A673 (cell line): Measurements from ENCODE around the gene UFC1. TPM values are rescaled to one million over a fixed set of nuclear protein-coding genes. Genes with fewer than 3 reads are reported as not detected.

Experiments used
- BruUV-seq: library from RNA; stranded (reverse); fragments of 400-500 nt; replicated peaks from 2 replicates; lab custom pipeline; 2021; lab: Mats Ljungman, UMichigan
- CTCF ChIA-PET: fragments of 300-600 bp; sonication (Branson Sonifier 250); formaldehyde crosslinking; loops from one replicate; lab custom pipeline; 2022; ENCODE audit warnings: antibody characterized with exemption; lab: Charles Lee
- POLR2A ChIA-PET: fragments of 300-600 bp; sonication (Branson Sonifier 250); formaldehyde crosslinking; loops from one replicate; lab custom pipeline; 2022; ENCODE audit warnings: antibody characterized with exemption; ENCODE audit not compliant: low non-redundant PET; lab: Charles Lee
- DNase-seq: peaks from one replicate; pipeline ENCODE4 v3.0.0-alpha.2; 2015; ENCODE audit warnings: low spot score
- H3K27ac ChIP-seq: fragments of 200-600 bp; sonication (generic); 2 replicates; pipeline ENCODE4 v1.5.1; 2016; ENCODE audit warnings: mixed run types, low read depth, mild to moderate bottlenecking, mixed read lengths, antibody characterized with exemption, low read length; ENCODE audit not compliant: poor library complexity, severe bottlenecking
- H3K27me3 ChIP-seq: fragments of 200-600 bp; sonication (generic); replicated peaks from 2 replicates; pipeline ENCODE4 v1.6.1; 2017; ENCODE audit warnings: mixed run types, low read depth, mild to moderate bottlenecking, mixed read lengths, antibody characterized with exemption, low read length; ENCODE audit not compliant: insufficient read depth, poor library complexity
- H3K36me3 ChIP-seq: fragments of 200-600 bp; sonication (generic); 2 replicates; pipeline ENCODE4 v1.6.1; 2016; ENCODE audit warnings: mixed run types, mild to moderate bottlenecking, mixed read lengths, antibody characterized with exemption, low read length; ENCODE audit not compliant: insufficient read depth, poor library complexity, severe bottlenecking
- H3K4me1 ChIP-seq: fragments of 200-600 bp; sonication (generic); 2 replicates; pipeline ENCODE4 v1.6.1; 2017; ENCODE audit warnings: mixed run types, mild to moderate bottlenecking, mixed read lengths, antibody characterized with exemption, low read length; ENCODE audit not compliant: insufficient read depth, poor library complexity, severe bottlenecking
- H3K4me3 ChIP-seq: fragments of 200-600 bp; sonication (generic); 2 replicates; pipeline ENCODE4 v1.5.1; 2016; ENCODE audit warnings: low read depth, mixed run types, mild to moderate bottlenecking, mixed read lengths, low read length; ENCODE audit not compliant: poor library complexity, severe bottlenecking
- H3K9me3 ChIP-seq: fragments of 200-600 bp; sonication (generic); 2 replicates; pipeline ENCODE4 v1.6.1; 2016; ENCODE audit warnings: mixed run types, low read depth, mild to moderate bottlenecking, mixed read lengths, antibody characterized with exemption, low read length; ENCODE audit not compliant: poor library complexity, severe bottlenecking
- CTCF ChIP-seq: fragments of 300-800, 200-600 bp; sonication (generic); conservative IDR thresholded peaks from 2 replicates; pipeline ENCODE4 v1.5.1; 2017; ENCODE audit warnings: low read depth, mild to moderate bottlenecking, antibody characterized with exemption, low read length, moderate library complexity, mixed read lengths
- EZH2 ChIP-seq: fragments of 200-600 bp; sonication (generic); IDR thresholded peaks from 2 replicates; pipeline ENCODE4 v1.6.1; 2017; ENCODE audit warnings: borderline replicate concordance, low read depth, mild to moderate bottlenecking, mixed read lengths, antibody characterized with exemption, low read length; ENCODE audit not compliant: poor library complexity, severe bottlenecking
- intact Hi-C: fragments of 100-400 bp; cut with micrococcal nuclease; formaldehyde crosslinking; loops from one replicate; pipeline ENCODE4 v1.10.0; 2022; ENCODE audit not compliant: unreplicated experiment
- total RNA-seq: library from RNA; stranded (reverse); gene quantifications from 2 replicates; pipeline ENCODE4 v1.2.3, GENCODE V29; 2021

The UFC1 gene
- total RNA-seq, 1 experiment from 2014 or later = 82.7 TPM

GRCh38 chr1:161163793-161164192 is 10.0 kb downstream of the UFC1 start:
- Histone ChIP-seq H3K27ac (no peak overlapping the region), H3K9me3 (no peaks in the 10 kb centered on the region), H3K4me3 (no peak overlapping the region), H3K4me1 (peaks cover 3% of the 10 kb centered on the region), H3K27me3 (no peaks in the 10 kb centered on the region), H3K36me3 (peaks cover 34% of the 10 kb centered on the region)
- intact Hi-C loops = no loop called here
- no TSS peak for BruUV-seq
- POLR2A ChIA-PET = interaction anchor here (0.6 kb wide), 1 partner anchor 12 kb away, joined by 5 read pairs; no protein-coding TSS in a partner anchor
- TF ChIP-seq CTCF = no peak
- no peak for TF ChIP-seq EZH2
- no peak for DNase-seq
- CTCF ChIA-PET = no interaction called here

- H3K4me1 ChIP-seq = no peaks in the 10 kb centered on the region
- peak overlapping the region; percentile 69 for H3K27ac ChIP-seq
- no TSS peak for BruUV-seq
- ChIA-PET CTCF (interaction anchor here (0.9 to 1.6 kb wide), 2 partner anchors 34 to 67 kb away, joined by 4 read pairs; partner anchors contain the start of genes ADAMTS4 and KLHDC9), POLR2A (interaction anchor here (0.6 kb wide), 1 partner anchor 9 kb away, joined by 5 read pairs; no protein-coding TSS in a partner anchor)
- TF ChIP-seq EZH2 = no peak
- no peak for TF ChIP-seq CTCF
- no peaks in the 10 kb centered on the region for H3K27me3 ChIP-seq
- no peak for DNase-seq
- intact Hi-C loops = no loop called here
- H3K9me3 ChIP-seq = no peaks in the 10 kb centered on the region
- peaks cover 43% of the 10 kb centered on the region for H3K36me3 ChIP-seq
- H3K4me3 ChIP-seq = peak overlapping the region; percentile 83
These were observed 11.3 kb downstream of the UFC1 start for GRCh38 chr1:161164901-161165610.

- ChIA-PET CTCF (interaction anchor here (0.9 to 1.6 kb wide), 4 partner anchors 33 to 68 kb away, joined by 4 to 6 read pairs (median 4); partner anchors contain the start of genes ADAMTS4, KLHDC9, NDUFS2 and TOMM40L), POLR2A (interaction anchor here (0.6 kb wide), 2 partner anchors 10 to 34 kb away, joined by 5 to 8 read pairs; no protein-coding TSS in a partner anchor)
- peak; percentile 98 for DNase-seq
- no peaks in the 10 kb centered on the region for H3K27me3 ChIP-seq
- peak within 1 kb of the TSS; percentile 69 for H3K27ac ChIP-seq
- no peaks in the 10 kb centered on the region for H3K9me3 ChIP-seq
- intact Hi-C loops = no loop called here
- no TSS peak for BruUV-seq
- H3K36me3 ChIP-seq = peaks cover 44% of the 10 kb centered on the region
- no peak for TF ChIP-seq EZH2
- TF ChIP-seq CTCF = peak; percentile 74
- H3K4me1 ChIP-seq = no peaks in the 10 kb centered on the region
- peak within 1 kb of the TSS; percentile 83 for H3K4me3 ChIP-seq
These were observed 12.2 kb downstream of the UFC1 start, which contains the start of gene PPOX for GRCh38 chr1:161165742-161166668. PPOX (plus strand) TSS chr1:161166426; CDS start chr1:161166848, 422 bp downstream.
